ENCODE data around the gene DNAJC1. TPM values are rescaled to one million over a fixed set of nuclear protein-coding genes. Genes with fewer than 3 reads are reported as not detected.

Gene DNAJC1
- total RNA-seq, 1 donor from 2014 or later = 66.8 TPM

- no peaks in the 10 kb centered on the region for H3K9me3 Mint-ChIP-seq (ENCODE audit: unreplicated experiment)
- Histone ChIP-seq H2AFZ (ENCODE audit: low read depth, low read length) (no peak overlapping the region), H3K4me3 (ENCODE audit: insufficient read depth, low read depth, low read length) (no peak overlapping the region), H3K27ac (ENCODE audit: low read depth, low read length) (no peak overlapping the region), H3K27me3 (ENCODE audit: insufficient read depth, low read length) (no peaks in the 10 kb centered on the region), H3K79me2 (ENCODE audit: insufficient read depth, low read length) (peaks cover 63% of the 10 kb centered on the region), H3K9me3 (ENCODE audit: insufficient read depth, low read depth, low read length) (no peaks in the 10 kb centered on the region), H3K4me2 (ENCODE audit: low read length) (no peak overlapping the region), H3K9ac (ENCODE audit: low read length) (no peak overlapping the region), H3K4me1 (ENCODE audit: insufficient read depth, low read length) (no peaks in the 10 kb centered on the region), H3K36me3 (ENCODE audit: insufficient read depth, low read length) (no peaks in the 10 kb centered on the region), H4K20me1 (ENCODE audit: insufficient read depth, low read length) (peaks cover 23% of the 10 kb centered on the region)
- peaks cover 5% of the 10 kb centered on the region for H3K36me3 Mint-ChIP-seq (ENCODE audit: low read depth, unreplicated experiment)
- peak; percentile 50 for DNase-seq (ENCODE audit: low read depth)
- peaks cover 4% of the 10 kb centered on the region for H3K4me1 Mint-ChIP-seq (ENCODE audit: low read depth, unreplicated experiment)
- no peaks in the 10 kb centered on the region for H3K27me3 Mint-ChIP-seq (ENCODE audit: low read depth, unreplicated experiment)
- no peak overlapping the region for H3K27ac Mint-ChIP-seq (ENCODE audit: unreplicated experiment)
- no peak overlapping the region for H3K4me3 Mint-ChIP-seq (ENCODE audit: unreplicated experiment)
- TF ChIP-seq CTCF (IDR thresholded peaks at IDR 0.05; ENCODE audit: insufficient read depth, low read depth, low read length) = peak; percentile 8
- TF ChIP-seq EZH2 (IDR thresholded peaks at IDR 0.05; ENCODE audit: insufficient read depth, low read length) = no peak
- FAIRE-seq = no peak
Measured at GRCh38 chr10:21989453-21990154, 13.9 kb downstream of the DNAJC1 start.

DNA sequence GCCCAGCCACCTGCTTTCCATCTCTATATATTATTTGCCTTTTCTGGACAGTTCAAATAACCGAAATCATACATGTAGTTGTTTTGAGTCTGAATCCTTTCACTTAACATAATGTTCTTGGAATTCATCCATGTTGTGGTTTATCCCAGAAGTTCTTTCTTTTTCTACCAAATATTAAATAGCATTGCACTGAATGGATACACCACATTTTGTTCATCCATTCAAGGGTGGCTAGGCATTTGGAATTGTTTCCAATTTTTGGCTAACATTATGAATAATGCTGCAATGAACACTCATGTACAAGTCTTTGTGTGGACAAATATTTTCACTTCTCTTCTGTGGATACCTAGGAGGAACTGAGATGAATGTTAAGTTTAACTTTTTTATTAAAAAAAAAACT is 18.0 kb downstream of the DNAJC1 start:
- H4K20me1 ChIP-seq (ENCODE audit: insufficient read depth, low read length) = peaks cover 20% of the 10 kb centered on the region
- H3K9me3 ChIP-seq (ENCODE audit: insufficient read depth, low read depth, low read length) = no peaks in the 10 kb centered on the region
- H3K9ac ChIP-seq (ENCODE audit: low read length) = no peak overlapping the region
- no peaks in the 10 kb centered on the region for H3K4me1 ChIP-seq (ENCODE audit: insufficient read depth, low read length)
- H3K36me3 ChIP-seq (ENCODE audit: insufficient read depth, low read length) = no peaks in the 10 kb centered on the region
- peaks cover 4% of the 10 kb centered on the region for H3K4me1 Mint-ChIP-seq (ENCODE audit: low read depth, unreplicated experiment)
- no peak overlapping the region for H2AFZ ChIP-seq (ENCODE audit: low read depth, low read length)
- DNase-seq (ENCODE audit: low read depth) = peak; percentile 75
- no peak overlapping the region for H3K27ac Mint-ChIP-seq (ENCODE audit: unreplicated experiment)
- TF ChIP-seq EZH2 (IDR thresholded peaks at IDR 0.05; ENCODE audit: insufficient read depth, low read length) = no peak
- TF ChIP-seq CTCF (IDR thresholded peaks at IDR 0.05; ENCODE audit: insufficient read depth, low read depth, low read length) = no peak
- H3K4me3 ChIP-seq (ENCODE audit: insufficient read depth, low read depth, low read length) = no peak overlapping the region
- no peak for FAIRE-seq
- no peak overlapping the region for H3K4me2 ChIP-seq (ENCODE audit: low read length)
- H3K4me3 Mint-ChIP-seq (ENCODE audit: unreplicated experiment) = no peak overlapping the region
- no peaks in the 10 kb centered on the region for H3K27me3 ChIP-seq (ENCODE audit: insufficient read depth, low read length)
- H3K27ac ChIP-seq (ENCODE audit: low read depth, low read length) = no peak overlapping the region
- H3K9me3 Mint-ChIP-seq (ENCODE audit: unreplicated experiment) = no peaks in the 10 kb centered on the region
- H3K27me3 Mint-ChIP-seq (ENCODE audit: low read depth, unreplicated experiment) = no peaks in the 10 kb centered on the region
- H3K36me3 Mint-ChIP-seq (ENCODE audit: low read depth, unreplicated experiment) = peaks cover 5% of the 10 kb centered on the region
- peaks cover 54% of the 10 kb centered on the region for H3K79me2 ChIP-seq (ENCODE audit: insufficient read depth, low read length)

DNA sequence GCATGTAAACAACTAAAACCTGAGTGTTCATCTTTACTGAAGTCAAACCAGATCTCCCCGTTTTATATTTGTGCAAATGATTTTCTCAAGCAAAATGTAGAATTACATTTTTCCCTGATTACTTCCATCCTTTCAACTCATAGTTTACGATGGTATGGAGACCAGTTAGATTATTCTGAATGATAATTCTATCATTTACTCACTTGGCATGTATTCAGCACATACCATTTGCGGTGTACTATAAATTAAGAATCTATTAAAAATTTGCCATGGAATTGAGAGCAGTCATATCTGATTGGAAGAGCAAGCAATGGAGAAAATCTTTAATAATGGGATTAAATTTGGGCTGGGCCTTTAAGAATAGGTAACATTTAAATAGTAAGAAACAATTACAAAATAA is 22.4 kb downstream of the DNAJC1 start:
- no peak overlapping the region for H3K27ac ChIP-seq (ENCODE audit: low read depth, low read length)
- H3K36me3 ChIP-seq (ENCODE audit: insufficient read depth, low read length) = no peaks in the 10 kb centered on the region
- peaks cover 2% of the 10 kb centered on the region for H3K36me3 Mint-ChIP-seq (ENCODE audit: low read depth, unreplicated experiment)
- no peak overlapping the region for H3K4me2 ChIP-seq (ENCODE audit: low read length)
- no peak overlapping the region for H3K4me3 ChIP-seq (ENCODE audit: insufficient read depth, low read depth, low read length)
- no peak for FAIRE-seq
- H2AFZ ChIP-seq (ENCODE audit: low read depth, low read length) = no peak overlapping the region
- H3K4me1 ChIP-seq (ENCODE audit: insufficient read depth, low read length) = peaks cover 5% of the 10 kb centered on the region
- H3K4me3 Mint-ChIP-seq (ENCODE audit: unreplicated experiment) = no peak overlapping the region
- no peaks in the 10 kb centered on the region for H3K27me3 Mint-ChIP-seq (ENCODE audit: low read depth, unreplicated experiment)
- DNase-seq (ENCODE audit: low read depth) = no peak
- no peaks in the 10 kb centered on the region for H3K9me3 ChIP-seq (ENCODE audit: insufficient read depth, low read depth, low read length)
- no peak overlapping the region for H3K27ac Mint-ChIP-seq (ENCODE audit: unreplicated experiment)
- TF ChIP-seq EZH2 (IDR thresholded peaks at IDR 0.05; ENCODE audit: insufficient read depth, low read length) (no peak), CTCF (IDR thresholded peaks at IDR 0.05; ENCODE audit: insufficient read depth, low read depth, low read length) (no peak)
- H3K4me1 Mint-ChIP-seq (ENCODE audit: low read depth, unreplicated experiment) = peaks cover 25% of the 10 kb centered on the region
- H4K20me1 ChIP-seq (ENCODE audit: insufficient read depth, low read length) = peaks cover 20% of the 10 kb centered on the region
- H3K9ac ChIP-seq (ENCODE audit: low read length) = no peak overlapping the region
- H3K27me3 ChIP-seq (ENCODE audit: insufficient read depth, low read length) = no peaks in the 10 kb centered on the region
- H3K9me3 Mint-ChIP-seq (ENCODE audit: unreplicated experiment) = no peaks in the 10 kb centered on the region
- peaks cover 39% of the 10 kb centered on the region for H3K79me2 ChIP-seq (ENCODE audit: insufficient read depth, low read length)

Measured in astrocyte (in vitro differentiated cells and primary cell).